NK-92 treated with Interleukin-12 subunit alpha and Interleukin-12 subunit beta, amount 100 ng/mL, for 24 hours (cell line): ENCODE results near the gene SSTR3.

Source experiments
- DNase-seq: peaks from one replicate; lab custom pipeline; 2025; lab: John Stamatoyannopoulos, UW

The SSTR3 gene

DNA sequence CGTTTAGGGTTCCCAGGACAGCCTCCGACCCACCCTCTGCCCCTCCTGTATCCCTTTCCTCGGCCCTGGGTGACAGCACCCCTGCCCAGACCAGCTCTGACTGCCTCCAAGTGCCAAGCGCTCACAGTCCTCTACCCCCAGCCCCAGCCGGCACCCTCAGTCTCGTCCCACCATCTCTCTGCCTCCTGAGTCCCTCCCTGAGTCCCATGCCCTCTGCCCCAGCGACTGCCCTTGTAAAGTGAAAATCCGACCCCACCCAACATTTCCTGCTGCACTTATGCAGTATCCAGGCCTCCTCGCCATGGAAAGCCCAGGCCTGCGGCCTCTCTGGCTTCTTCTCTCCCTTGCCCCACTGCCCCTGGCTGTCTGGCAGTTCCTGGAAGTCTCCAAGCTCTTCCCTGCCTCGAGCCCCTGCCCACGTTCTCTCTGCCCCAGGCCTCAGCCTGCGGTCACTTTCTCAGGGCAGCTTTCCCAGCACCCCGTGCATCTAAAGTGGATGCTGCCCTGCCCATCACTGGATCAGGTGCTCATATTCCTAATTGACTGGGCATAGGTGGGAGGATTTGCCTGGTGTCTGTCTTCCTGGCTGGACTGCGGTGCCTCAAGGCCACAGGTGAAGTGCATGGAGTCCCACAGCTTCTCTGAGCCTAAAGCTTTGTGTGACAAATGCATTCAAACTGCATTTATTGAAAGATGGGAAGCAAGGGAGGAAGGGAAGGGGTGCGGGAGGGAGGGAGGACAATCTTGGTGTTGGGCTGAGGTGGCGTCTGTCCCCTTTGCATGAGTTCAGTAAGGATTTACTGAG, 44.9 kb downstream of the SSTR3 start:
- no peak for DNase-seq

DNA sequence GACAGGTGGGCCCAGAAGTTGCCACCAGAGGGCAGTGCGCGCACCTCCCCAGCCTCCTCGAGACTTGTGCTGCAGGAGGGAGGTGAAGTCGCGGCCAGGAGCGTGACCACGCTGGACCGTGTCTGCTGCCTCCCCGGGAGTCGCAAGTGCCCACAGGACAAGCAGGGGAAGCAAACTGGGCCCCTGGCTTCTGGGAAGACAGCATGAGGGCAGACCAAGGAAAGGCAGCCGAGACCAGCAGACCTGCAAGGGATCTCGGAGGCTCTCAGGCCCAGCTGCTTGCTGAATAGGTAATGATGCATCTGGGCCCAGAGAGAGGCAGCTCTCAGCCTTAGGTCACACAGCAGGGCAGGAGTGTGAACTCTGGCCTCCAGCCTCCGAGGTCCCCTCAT, 45.6 kb downstream of the SSTR3 start:
- peak; percentile 68 for DNase-seq

DNA sequence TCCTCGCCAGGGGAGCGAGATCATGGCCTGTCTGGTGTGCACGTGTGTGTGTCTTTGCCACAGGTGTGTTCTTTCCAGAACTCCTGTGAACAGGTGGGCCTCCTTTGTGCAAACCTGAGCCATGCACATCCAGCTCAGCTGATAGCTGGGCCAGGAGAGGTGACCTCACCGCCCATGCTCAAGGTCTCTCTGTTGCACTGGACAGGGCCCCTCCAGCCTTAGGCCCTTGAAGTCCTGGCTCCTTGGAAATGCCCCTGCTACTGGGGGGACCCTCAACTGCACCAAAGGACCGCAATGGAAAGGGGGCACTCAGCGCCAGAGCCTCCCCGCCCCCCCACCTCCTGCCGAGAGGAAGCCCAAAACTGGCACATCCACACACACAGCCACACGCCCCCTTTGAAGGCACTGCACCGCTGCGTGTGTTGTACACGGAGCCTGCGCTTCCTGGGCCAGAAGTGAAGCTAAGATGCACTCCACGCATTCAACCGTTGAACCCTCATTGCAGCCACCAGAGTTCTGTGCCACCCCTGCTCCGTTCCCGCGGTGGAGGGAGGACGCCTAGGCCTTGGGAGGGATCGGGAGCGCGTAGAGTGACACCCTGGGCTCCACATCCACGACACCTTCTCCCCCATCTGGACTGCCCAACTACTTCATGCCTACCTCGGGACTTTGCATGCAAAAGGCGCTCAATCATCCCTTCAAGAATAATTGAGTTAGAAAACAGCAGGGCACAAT, 46.2 kb downstream of the SSTR3 start:
- no peak for DNase-seq

DNA sequence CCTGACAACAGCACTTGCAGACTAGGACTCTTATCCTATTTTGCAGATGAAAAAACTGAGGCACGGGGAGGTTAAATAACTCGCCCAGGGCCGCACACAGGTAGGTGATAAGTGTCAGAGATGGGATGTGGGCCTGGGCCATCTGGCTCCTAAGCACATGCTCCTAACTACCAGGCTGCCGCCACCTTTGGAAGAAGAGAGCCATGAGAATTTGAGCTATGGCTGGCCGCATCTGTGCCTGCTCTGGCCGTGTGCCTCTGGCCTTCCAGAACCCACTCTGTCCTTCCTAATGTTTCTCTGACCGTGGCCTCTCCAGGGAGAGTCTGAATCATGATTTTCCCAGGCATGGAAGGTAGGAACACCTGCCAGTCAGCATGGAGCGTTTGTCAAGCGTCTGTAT, 47.2 kb downstream of the SSTR3 start:
- no peak for DNase-seq

DNA sequence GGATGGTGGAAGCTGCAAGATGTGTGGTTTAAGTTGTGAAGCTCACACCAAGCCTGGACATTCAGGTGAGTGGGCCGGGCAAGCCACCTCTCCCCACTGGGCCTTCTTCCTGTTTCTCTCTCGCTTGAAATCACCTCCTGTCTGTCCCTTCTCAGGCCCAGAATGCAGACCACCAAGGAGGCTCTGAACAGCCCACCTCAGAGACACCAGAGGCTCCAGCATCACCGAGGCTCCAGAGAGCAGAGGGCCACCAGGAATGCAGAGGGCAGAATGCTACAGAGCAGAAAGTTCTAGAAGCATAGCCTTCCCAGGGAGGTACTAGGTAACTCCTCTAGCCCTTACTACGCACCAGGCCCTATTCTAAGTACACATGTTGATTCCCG, 47.8 kb downstream of the SSTR3 start:
- no peak for DNase-seq

DNA sequence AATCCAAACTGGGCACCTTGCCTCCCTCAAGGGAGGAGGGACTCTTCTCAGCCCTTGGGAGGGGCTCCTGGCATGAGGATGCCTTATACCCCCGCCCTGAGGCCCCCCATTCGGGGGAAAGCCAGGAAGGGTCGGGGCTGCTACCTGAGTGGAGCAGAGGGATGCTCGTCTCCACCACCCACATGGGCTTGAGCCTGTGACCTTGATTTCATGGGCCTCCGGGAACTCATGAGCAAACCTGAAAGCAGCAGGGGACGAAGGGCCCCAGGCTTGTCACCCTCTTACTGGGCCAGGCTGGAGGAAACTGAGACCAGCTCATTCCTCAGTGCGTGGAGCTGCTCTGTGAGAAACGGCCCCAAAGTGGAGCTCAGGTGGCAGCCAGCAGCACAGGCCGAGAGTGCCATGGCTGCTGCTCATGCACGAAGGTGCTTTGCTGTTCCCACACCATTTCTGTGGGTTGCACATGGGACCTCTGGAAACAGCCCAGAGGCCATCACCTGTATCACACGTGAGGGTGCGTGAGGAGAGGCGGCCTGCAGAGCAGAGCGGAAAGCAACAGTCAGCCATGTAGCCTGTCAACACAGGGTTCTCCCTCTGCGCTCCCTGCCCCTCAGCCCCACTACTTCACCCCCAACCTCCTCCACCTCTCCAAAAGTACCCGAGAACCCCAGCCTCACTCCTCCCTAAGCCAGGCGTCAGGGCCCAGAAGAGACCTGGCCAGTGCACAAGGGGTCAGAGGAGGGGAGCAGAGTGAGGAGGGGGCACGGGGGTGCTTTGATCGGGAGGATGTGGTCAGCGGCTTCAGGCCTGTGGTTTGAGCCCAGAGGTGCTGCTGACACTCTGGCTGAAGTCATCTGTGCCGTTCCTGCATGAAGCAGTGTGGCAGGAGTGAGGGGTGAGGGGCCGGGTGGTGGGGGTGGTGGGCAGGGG, 48.4 kb downstream of the SSTR3 start:
- peak; percentile 88 for DNase-seq

DNA sequence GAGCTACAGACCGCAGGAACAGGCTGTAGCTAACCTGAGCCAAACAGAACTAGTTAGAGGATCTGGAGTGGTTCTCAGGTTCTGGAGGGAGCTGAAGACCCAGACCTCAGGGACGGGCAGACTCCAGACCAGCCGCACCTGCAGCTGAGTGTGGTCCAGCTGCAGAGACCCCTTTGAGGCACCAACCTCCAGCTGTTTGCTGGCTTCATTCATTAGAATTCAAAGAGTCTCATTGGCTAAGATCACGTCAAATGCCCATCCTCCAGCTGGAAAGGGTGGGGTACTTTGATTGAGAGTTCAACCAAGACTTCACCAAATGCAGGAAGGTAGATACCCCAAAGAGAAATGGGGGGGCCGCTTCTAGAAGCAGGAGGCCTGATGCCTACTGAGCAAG, 49.2 kb downstream of the SSTR3 start:
- no peak for DNase-seq

DNA sequence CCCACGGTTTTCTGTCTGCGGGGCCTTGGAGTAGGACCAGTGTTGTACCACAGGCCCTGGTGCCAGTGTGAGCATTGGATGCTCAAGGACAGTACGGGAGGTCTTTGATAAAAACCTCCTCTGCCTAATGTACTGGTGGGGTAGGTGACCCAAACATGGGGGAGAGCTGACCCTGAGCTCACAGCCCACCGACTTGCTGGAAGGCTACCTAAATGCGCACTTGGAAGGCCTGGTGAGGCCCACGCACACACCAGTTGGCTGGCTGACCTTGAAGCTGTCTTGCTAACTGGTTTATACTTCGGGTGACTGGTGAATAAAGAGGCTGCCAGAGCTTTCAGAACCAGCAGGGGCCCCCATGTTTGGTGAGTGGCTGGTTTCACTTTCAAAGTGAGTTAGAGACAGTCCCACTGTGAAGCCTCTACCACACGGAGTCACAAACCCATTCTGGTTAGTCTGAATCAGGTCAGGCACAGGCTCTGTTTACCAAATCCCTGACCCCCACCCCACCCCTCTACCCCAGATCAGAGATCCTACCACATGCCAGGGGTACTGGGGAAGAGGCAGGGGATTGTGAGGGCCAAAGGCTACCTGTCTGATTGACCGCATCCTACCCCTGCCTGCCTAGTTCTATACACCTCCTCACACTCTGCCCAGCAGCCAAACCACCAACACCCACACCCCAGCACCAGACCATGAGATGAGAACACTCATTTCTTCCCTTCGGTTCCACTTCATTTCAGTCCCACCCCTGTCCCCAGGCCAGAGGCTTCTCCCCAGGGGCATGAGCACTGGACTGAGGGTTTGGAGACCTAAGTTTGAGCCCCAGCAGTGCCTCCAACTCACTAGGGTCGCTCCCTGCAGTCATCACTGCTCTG, 49.8 kb downstream of the SSTR3 start:
- DNase-seq, result peak; percentile 89

DNA sequence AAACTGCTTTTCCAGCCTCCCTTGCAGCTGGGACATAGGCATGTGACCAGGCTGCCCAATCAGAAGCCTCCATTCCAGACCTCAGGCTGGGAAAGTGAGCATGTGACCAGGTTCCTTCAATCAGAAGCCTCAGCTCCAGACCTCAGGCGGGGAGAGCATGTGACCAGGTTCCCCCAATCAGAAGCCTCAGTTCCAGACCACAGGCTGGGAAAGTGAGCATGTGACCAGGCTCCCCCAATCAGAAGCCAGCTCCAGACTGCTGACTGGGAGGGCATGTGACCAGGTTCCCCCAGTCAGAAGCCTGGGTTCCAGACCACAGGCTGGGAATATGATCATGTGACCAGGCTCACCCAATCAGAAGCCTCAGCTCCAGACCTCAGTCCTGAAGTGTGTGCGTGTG, 50.8 kb downstream of the SSTR3 start:
- DNase-seq, result peak; percentile 69

DNA sequence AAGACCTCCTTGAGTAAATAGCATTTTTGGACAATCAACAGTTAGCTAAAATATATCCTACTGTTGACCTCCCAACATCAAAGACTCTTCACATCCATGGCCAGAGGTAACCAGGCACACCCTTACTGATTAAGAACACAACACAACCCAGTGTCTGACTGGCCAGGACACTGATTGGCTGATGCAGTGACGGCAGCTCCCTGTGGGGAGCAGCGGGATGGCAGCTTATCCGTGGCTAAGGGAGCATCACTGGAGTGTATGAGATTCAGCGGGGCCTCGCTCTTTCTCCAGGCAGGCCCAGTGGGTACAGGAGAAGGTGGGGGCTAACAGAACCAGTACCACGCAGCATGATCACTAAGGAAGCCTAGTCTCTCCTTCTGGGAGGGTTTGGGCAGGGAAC, 52.2 kb downstream of the SSTR3 start:
- no peak for DNase-seq

DNA sequence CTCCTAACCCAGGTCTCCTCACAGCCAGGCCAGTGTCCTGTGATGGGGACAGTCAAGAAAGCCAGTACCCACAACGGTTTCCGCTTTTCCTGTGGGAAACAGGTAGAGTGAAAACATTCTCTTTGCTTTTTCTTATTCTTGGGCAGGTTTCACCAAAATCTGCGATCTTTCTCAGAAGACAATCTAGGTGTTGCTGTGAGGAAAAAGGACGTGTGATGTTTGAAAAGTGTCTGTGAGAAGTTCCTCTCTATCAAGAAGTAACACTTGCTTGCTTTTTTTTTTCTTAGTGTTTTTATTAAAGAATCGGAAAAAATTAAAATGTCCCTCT, 53.4 kb downstream of the SSTR3 start:
- DNase-seq, result no peak

DNA sequence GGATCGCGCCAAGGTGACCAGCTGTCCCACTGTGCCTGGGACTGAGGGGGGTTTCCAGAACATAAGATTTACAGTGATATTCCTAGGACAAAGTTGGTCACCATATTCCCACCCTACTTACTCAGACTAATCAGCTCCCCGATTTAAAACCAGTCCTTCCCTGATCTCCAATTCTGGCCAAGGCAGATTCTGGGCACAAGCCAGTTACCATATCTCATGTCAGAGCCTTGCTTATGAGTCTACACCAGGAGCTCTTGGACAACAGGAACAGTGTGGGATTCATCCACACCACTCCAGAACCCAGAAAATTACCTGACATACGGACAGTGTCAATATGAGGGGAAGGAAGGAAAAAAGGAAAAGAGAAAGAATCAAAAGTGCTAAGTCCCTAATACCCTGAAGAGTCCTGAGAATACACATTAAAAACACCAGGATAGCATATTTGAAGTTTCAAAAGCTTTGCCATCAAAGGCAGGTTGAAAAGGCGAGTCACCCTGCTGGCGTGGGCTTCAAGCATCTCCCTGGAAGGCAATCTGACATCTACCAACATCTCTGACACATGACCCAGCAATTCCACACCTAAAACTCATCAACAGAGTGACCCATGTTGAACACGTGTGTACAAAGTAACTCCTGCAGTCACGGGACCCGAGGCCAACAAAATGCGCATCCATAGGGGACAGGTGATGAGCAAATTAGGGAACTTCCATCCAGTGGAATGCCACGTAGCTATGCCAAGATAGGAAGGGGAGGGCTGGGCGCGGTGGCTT, 54.6 kb downstream of the SSTR3 start:
- no peak for DNase-seq

DNA sequence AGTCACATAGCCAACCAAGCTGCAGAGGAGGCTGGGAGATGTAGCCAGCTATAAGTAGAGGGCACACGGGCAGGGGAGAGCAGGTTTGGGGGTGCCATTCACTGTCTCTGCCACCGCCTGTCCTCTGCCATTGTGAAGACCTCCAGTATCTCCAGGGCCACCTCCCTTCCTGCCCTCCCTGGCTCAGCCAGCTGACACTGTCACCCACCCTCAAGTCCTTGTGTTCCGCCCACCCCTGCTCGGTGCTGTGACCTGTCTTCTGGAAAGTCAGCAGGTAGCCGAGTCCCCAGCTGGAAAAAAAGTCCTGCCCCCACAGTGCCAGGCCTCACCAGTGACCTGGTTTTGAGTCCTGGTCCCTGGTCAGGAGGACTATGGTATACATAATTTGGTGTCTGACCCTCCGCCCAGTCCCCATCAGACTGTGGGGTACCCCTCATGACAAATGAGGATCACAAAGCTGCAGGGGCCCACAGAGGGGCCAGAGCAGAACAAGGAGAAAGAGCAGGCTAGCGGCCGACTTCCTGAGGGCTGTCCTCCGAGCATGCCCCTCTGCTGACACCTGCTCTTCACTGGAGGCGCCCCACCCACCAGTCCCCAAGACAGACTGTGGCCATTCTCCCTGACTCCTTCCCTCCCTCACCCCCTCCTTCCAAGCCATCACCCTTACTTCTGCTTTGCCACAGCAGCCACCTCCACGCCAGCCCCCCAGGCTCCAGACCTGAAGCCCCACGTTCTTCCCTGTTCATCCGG, 55.4 kb downstream of the SSTR3 start:
- no peak for DNase-seq

DNA sequence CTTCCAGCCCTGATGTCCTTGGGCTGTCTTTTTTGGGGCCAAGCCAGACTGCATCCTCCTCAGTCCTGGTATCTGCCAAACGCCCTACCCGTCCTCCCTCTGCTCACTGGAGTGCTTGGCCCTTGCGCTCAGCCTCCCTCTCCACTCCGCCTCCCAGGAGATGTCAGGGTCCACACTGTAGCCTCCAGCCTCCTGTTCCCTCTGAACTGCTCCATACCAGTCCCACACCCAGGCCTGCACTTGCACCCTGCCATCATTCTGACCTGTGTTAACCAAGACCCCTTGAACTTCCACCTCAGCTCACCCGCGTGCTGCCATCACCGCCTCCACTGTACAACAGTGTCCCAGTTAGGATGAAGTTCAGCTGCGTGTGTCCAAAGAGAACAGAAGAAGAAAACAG, 56.3 kb downstream of the SSTR3 start:
- no peak for DNase-seq

DNA sequence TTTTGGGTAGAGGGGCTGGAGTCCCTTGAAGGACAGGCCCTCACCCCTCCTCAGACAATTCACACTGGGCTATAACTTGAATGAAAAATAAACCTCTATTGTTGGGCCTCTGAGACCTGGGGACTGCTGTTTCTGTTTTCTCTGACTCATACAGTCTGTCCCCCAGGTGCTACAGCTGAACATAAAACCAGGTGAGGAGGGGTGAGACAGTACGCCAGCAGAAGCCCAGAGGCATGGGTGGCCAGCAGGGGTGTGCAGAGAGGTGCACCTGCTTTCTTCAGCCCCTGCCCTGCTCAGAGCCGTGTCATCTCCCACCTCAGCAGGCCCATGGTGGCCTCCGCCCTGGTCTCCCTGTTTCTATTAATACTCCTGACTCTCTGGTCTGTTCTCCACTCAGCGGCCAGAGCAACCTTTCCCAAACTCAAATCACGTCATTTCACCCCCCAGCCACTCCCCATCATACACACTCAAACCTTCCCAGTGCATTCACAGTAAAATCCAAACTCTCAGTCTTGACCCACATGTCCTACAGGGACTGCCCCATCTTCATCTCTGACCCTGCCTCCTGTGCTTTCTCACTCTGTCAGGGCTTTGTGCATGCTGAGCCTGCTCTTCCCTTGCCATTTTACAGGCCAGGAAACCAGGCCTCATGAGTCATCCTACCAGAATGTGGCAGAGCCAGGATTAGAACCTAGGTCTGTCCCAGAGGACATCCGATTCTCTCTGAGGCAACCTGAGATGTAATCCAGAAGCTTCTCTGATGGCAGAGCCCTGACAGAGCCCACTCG, 57.2 kb downstream of the SSTR3 start:
- DNase-seq, result no peak
